Upper lobe of left lung (tissue), 6 donors: ENCODE measurements around the gene SCART1. TPM values are rescaled to one million over a fixed set of nuclear protein-coding genes. Genes with fewer than 3 reads are reported as not detected.
A peak's percentile ranks its signal among the peaks of the same experiment; 100 is the strongest.
"Not testable (repeated sequence)": the region's sequence is repeated elsewhere in the genome, so short reads cannot be mapped to it uniquely, and the experiment has no call there.

ENCODE experiments used
- ATAC-seq, 2 donors: fragments of 200-7000 bp; cut with Tn5 transposase; one replicate each; pipeline ENCODE4 v1.9.1; 2022; ENCODE audit warnings: mild to moderate bottlenecking in 2 of 2, moderate library complexity in 2 of 2; ENCODE audit not compliant: low FRiP score in 2 of 2
- DNase-seq, 2 donors: peaks; one replicate each; pipeline ENCODE4 v3.0.0-alpha.2; 2019 to 2020
- H3K27ac ChIP-seq, 4 donors: fragments of 200-600 bp; sonication (generic); one replicate each; pipeline ENCODE4 v1.5.1; 2016 to 2019
- H3K27me3 ChIP-seq, 4 donors: fragments of 200-600 bp; sonication (generic); one replicate each; pipeline ENCODE4 v1.5.1; 2017 to 2019
- H3K36me3 ChIP-seq, 4 donors: fragments of 200-600 bp; sonication (generic); one replicate each; pipeline ENCODE4 v1.5.1; 2016 to 2019
- H3K4me1 ChIP-seq, 4 donors: fragments of 200-600 bp; sonication (generic); one replicate each; pipeline ENCODE4 v1.5.1; 2018 to 2019
- H3K4me3 ChIP-seq, 4 donors: fragments of 200-600 bp; sonication (generic); one replicate each; pipeline ENCODE4 v1.5.1; 2017 to 2019; ENCODE audit warnings: mild to moderate bottlenecking in 2 of 4, moderate library complexity in 1 of 4
- H3K9me3 ChIP-seq, 4 donors: fragments of 200-600 bp; sonication (generic); one replicate each; pipeline ENCODE4 v1.5.1; 2018 to 2019
- EP300 ChIP-seq, 4 donors: sonication (generic); formaldehyde crosslinking; IDR thresholded peaks; one replicate each; pipeline ENCODE4 v1.5.1; 2017; ENCODE audit warnings: antibody characterized with exemption in 4 of 4, control low read depth in 2 of 4
- POLR2A ChIP-seq, 4 donors: fragments of 450-650 bp; IDR thresholded peaks; one replicate each; pipeline ENCODE4 v1.5.1; 2016 to 2017; ENCODE audit warnings: antibody characterized with exemption in 4 of 4, mild to moderate bottlenecking in 2 of 4
- POLR2AphosphoS5 ChIP-seq, 2 donors: sonication (generic); formaldehyde crosslinking; IDR thresholded peaks; one replicate each; pipeline ENCODE4 v1.5.1; 2017; ENCODE audit warnings: antibody characterized with exemption in 2 of 2
- WGBS, 2 donors: methylation state at CpG; one replicate each; pipeline ENCODE4 v1.1.5; 2017 to 2018; 5-methylcytosine and 5-hydroxymethylcytosine counted together
- total RNA-seq, 6 donors: library from RNA; depleted of rRNA in 4 of 6; stranded (reverse); fragments of >200 nt in 4 of 6; gene quantifications; one replicate each; pipeline versions ENCODE4 v1.1.0 to v1.2.1, GENCODE V29; 2016 to 2021
- TF ChIP-seq, protein P1 (sequence below), 6 experiments: fragments of 450-650 bp in 4 of 6; fragments of 200-600 bp in 2 of 6; sonication (generic) in 2 of 6; IDR thresholded peaks; one replicate each; pipeline ENCODE4 v1.5.1; 2016 to 2019; ENCODE audit warnings: antibody characterized with exemption in 6 of 6
- donor health status: DM: no; HTN: no; CAD: no; lungs with moderate emphysema.
- donor health status: DM: no; HTN: yes; CAD: no; lungs with severe emphysema.

SCART1 gene
- total RNA-seq, 6 donors from 2014 or later: 1.1 to 31.4 (median 3.4) TPM

- Histone ChIP-seq H3K4me1 (no peaks in the 10 kb centered on the region), H3K9me3 (peaks cover 22 to 30% (median 27%) of the 10 kb centered on the region in 4 donors), H3K36me3 (no peaks in the 10 kb centered on the region), H3K4me3 (no peak overlapping the region), H3K27ac (no peak overlapping the region), H3K27me3 (no peaks in the 10 kb centered on the region)
- TF ChIP-seq POLR2A (IDR thresholded peaks at IDR 0.05) (no peak), POLR2AphosphoS5 (IDR thresholded peaks at IDR 0.05) (no peak), EP300 (IDR thresholded peaks at IDR 0.05) (no peak)
- TF ChIP-seq, protein P1, sequence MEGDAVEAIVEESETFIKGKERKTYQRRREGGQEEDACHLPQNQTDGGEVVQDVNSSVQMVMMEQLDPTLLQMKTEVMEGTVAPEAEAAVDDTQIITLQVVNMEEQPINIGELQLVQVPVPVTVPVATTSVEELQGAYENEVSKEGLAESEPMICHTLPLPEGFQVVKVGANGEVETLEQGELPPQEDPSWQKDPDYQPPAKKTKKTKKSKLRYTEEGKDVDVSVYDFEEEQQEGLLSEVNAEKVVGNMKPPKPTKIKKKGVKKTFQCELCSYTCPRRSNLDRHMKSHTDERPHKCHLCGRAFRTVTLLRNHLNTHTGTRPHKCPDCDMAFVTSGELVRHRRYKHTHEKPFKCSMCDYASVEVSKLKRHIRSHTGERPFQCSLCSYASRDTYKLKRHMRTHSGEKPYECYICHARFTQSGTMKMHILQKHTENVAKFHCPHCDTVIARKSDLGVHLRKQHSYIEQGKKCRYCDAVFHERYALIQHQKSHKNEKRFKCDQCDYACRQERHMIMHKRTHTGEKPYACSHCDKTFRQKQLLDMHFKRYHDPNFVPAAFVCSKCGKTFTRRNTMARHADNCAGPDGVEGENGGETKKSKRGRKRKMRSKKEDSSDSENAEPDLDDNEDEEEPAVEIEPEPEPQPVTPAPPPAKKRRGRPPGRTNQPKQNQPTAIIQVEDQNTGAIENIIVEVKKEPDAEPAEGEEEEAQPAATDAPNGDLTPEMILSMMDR (IDR thresholded peaks at IDR 0.05): no peak
- ATAC-seq (no peak), DNase-seq (peak in 1 of 2 donors; percentile 10)
Measured at GRCh38 chr10:133488354-133488753, 34.6 kb downstream of the SCART1 start.

DNA sequence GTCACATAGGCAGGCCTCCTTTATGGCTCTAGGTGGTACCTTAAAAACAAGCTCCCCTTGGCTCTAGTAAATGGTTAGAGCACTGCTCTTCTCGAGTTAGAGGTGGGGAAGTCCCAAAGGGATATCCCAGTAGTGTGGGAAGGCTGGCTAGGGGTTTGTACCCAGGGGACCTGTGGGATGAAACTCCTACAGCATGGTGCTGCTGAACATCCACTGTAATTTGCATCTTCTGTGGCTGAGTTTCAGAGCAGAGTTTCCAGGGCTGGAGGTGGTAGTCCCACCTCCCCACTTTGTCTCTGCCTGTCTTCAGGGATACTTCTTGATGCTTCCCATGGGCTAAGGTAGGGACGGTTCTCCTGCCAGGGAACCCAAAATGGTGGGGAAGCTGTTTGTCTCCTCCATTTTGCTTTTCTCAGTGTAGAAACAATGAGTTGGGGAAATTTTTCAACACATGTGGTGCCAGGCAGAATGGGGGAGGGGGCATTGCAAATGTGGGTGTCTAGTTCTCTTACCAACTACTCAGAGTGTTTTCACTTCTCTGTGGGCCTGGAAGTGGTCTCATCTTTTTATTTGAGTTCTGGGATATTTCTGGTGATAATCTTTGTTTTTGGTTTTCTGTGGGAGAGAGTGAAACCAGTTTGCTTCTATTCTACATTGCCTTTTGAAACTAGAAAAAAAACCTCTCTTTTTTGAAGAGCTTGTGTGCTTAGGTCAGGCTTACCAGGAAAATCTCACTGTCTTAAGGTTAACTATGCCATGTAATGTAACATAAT is 36.3 kb downstream of the SCART1 start:
- H3K27ac ChIP-seq: no peak overlapping the region
- TF ChIP-seq, protein P1 (IDR thresholded peaks at IDR 0.05): no peak
- TF ChIP-seq POLR2AphosphoS5 (IDR thresholded peaks at IDR 0.05) (no peak), POLR2A (IDR thresholded peaks at IDR 0.05) (no peak), EP300 (IDR thresholded peaks at IDR 0.05) (no peak)
- 56 to 67% methylated on average over 2 of the region's 2 CpGs for WGBS, 2 donors
- H3K27me3 ChIP-seq: no peaks in the 10 kb centered on the region
- no peak overlapping the region for H3K4me3 ChIP-seq
- peaks cover 13 to 25% (median 14%) of the 10 kb centered on the region in 4 donors for H3K9me3 ChIP-seq
- DNase-seq (no peak), ATAC-seq (no peak)
- H3K36me3 ChIP-seq: no peaks in the 10 kb centered on the region
- H3K4me1 ChIP-seq: no peaks in the 10 kb centered on the region

DNA sequence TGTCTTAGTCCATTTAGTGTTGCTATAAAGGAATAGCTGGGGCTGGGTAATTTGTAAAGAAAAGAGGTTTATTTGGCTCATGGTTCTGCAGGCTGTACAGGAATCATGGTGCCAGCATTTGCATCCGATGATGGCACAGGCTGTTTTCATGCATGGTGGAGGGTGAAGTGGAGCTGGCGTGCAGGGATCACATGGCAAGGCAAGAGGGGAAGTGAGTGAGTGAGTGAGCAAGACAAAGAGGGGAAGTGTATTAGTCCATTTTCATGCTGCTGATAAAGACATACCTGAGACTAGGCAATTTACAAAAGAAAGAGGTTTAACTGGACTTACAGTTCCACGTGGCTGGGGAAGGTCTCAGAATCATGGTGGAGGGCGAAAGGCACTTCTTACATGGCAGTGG is 39.8 kb downstream of the SCART1 start:
- not testable (repeated sequence) for H3K9me3 ChIP-seq, DNase-seq, ATAC-seq, H3K4me3 ChIP-seq, H3K36me3 ChIP-seq, H3K27me3 ChIP-seq, H3K27ac ChIP-seq, H3K4me1 ChIP-seq
- 66 to 78% methylated on average over 4 of the region's 4 CpGs for WGBS, 2 donors

DNA sequence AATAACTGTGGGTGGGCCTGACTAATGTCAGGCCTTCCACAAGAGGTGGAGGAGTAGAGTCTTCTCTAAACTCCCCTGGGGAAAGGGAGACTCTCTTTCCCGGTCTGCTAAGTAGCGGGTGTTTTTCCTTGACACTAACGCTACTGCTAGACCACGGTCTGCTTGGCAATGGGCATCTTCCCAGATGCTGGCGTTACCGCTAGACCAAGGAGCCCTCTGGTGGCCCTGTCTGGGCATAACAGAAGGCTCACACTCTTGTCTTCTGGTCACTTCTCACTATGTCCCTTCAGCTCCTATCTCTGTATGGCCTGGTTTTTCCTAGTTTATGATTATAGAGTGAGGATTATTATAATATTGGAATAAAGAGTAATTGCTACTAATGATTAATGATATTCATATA is 43.6 kb downstream of the SCART1 start:
- H3K4me1 ChIP-seq, DNase-seq, H3K4me3 ChIP-seq, H3K27ac ChIP-seq, ATAC-seq, H3K27me3 ChIP-seq, H3K36me3 ChIP-seq: not testable (repeated sequence)
- peaks cover 0 to 11% (median 0%) of the 10 kb centered on the region in 4 donors for H3K9me3 ChIP-seq
- WGBS, 2 donors: 54 to 60% methylated on average over 6 of the region's 6 CpGs
- TF ChIP-seq, protein P1 (IDR thresholded peaks at IDR 0.05): peak in 4 of 6 experiments; percentile 16 to 29 (median 18)

DNA sequence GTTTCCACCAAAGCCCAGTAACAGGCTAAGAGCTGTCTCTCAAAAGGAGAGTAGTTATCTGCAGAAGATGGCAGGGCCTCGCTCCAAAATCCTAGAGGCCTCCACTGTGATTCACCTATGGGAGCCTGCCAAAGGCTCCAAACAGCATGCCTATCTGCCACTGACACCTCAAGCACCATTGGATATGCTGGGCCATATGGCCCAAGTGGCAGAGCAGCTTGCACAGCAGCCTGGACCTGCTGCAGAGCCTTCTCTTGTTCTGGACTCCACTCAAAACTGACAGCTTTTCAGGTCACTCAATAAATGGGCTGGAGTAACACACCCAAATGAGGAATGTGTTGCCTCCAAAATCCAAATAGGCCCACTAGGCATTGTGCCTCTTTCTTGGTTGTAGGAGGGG is 45.4 kb downstream of the SCART1 start:
- not testable (repeated sequence) for ATAC-seq
- WGBS, 2 donors: 57 to 73% methylated on average over 1 of the region's 1 CpG

DNA sequence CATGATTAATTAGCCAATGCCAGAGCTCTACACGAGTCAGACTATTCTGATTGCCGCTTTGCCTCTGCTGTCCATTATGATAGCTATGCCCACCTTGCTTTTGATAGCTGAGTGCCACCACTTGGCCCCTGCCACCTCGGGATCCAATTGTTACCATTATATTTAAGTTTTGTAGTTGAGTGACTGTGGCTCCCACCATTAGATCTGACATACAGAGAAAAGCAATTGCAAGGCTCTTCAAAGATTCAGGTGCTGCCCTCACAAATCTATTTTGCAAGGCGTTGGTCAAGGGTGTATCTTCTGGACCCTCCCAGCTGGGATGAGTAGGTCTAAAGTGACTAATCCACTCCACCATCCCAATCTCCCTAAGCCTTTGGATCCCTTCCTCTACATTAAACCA is 47.2 kb downstream of the SCART1 start:
- H3K9me3 ChIP-seq: peaks cover 0 to 11% (median 0%) of the 10 kb centered on the region in 4 donors
- H3K27me3 ChIP-seq, H3K27ac ChIP-seq, H3K36me3 ChIP-seq, DNase-seq, H3K4me3 ChIP-seq, ATAC-seq, H3K4me1 ChIP-seq: not testable (repeated sequence)
- 64 to 70% methylated on average over 4 of the region's 4 CpGs for WGBS, 2 donors

More for the DNA sequence above, 45.4 kb downstream of the SCART1 start:
- H3K36me3 ChIP-seq, H3K27ac ChIP-seq, H3K4me3 ChIP-seq, H3K4me1 ChIP-seq, H3K27me3 ChIP-seq, DNase-seq: not testable (repeated sequence)
- H3K9me3 ChIP-seq: peaks cover 0 to 11% (median 0%) of the 10 kb centered on the region in 4 donors
